Ammon's horn (tissue), 1 donor: ENCODE data around the gene NUDT7.
A peak's percentile ranks its signal among the peaks of the same experiment; 100 is the strongest.

Experiments used
- DNase-seq: peaks from one replicate; pipeline ENCODE4 v3.0.0-alpha.2; 2016; ENCODE audit warnings: low spot score

Gene NUDT7

GRCh38 chr16:77724174-77724573 is 1.9 kb downstream of the NUDT7 start:
- DNase-seq: no peak

DNA sequence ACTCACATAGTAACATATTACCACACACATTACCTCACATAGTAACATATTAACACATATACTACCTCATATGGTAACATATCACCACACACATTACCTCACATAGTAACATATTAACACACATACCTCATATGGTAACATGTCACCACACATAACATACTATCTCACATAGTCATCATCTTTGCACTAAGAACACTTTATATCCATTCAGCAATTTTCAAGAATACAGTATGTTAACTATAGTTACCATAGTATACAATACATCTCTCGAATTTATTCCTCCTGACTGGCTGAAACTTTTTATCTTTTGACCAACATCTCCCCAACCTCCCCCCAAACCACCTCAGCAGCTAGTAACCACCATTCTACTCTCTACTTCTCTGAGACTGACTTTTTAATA is 7.6 kb downstream of the NUDT7 start:
- DNase-seq: no peak

GRCh38 chr16:77732241-77732946 is 10.1 kb downstream of the NUDT7 start:
- no peak for DNase-seq

DNA sequence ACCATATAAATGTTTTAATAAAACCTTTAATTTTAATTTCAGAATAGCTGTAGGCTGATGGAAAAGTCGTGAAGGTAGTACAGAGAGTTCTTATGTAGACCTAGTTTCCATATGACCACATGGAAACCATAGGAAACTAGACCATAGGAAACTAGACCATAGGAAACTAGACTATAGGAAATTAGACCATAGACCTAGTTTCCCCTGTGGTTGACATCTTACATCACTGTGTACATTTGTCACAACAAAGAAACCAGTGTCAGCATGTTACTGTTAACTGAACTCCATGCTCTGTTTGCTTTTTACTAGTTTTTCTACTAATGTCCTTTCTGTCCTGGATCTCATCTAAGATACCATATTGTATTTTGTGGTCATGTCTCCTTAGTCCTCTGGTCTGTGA is 14.6 kb downstream of the NUDT7 start:
- no peak for DNase-seq

- DNase-seq: no peak
These were observed 16.6 kb downstream of the NUDT7 start for GRCh38 chr16:77738706-77739558.

DNA sequence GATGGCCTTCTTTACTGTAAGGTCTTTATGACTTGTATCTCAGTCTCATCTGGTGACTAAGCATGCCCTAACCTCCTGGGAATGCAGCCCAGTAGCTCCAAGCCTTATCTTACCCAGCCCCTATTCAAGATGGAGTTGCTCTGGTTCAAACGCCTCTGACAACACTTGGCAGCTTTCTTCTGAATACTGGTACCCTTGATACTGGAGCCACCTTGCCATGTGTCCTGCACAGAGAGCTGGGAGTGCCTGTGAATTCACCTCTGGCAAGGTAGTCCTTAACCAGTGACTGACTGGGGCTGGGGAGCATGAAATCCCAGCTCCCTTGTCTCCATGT is 17.2 kb downstream of the NUDT7 start:
- DNase-seq: no peak

GRCh38 chr16:77744141-77744540 is 21.8 kb downstream of the NUDT7 start:
- no peak for DNase-seq

DNA sequence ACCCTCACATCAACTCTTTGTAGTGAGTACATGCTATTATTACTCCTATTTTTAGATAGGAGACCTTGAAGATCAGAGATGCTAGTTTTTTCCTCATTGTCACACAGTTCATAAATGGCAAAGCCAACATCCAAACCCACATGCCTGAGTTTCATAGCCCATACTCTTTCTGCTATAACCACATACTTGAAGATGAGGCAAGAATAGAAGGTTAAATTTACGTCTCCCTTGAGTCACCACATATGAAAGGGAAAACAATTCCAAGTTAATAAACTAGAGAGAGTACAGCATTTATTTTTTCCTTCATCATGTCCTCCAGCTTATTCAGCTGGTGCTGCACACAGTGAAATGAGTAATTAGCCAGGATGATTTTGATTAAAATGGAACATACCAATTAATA is 23.7 kb downstream of the NUDT7 start:
- DNase-seq: no peak

- no peak for DNase-seq
These were observed 26.2 kb downstream of the NUDT7 start for GRCh38 chr16:77748421-77749005.

- no peak for DNase-seq
These were observed 27.1 kb downstream of the NUDT7 start for GRCh38 chr16:77749415-77749814.

GRCh38 chr16:77758046-77758445 is 35.7 kb downstream of the NUDT7 start:
- DNase-seq: peak; percentile 3

DNA sequence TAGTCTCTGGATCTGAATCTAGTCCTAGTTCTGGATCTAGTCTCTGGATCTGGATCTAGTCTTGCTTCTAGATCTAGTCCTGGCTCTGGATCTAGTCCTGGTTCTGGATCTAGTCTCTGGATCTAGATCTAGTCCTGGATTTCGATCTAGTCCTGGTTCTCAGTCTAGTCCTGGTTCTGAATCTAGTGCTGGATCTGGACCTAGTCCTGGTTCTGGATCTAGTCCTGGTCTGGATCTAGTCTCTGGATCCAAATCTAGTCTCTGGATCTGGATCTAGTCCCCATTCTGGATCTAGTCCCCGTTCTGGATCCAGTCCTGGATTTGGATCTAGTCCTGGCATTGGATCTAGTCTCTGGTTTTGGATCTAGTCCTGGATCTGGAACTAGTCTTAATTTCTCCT is 36.2 kb downstream of the NUDT7 start:
- no peak for DNase-seq

GRCh38 chr16:77759201-77759600 is 36.9 kb downstream of the NUDT7 start:
- no peak for DNase-seq

- DNase-seq: no peak
These were observed 37.5 kb downstream of the NUDT7 start for GRCh38 chr16:77759821-77760220.

DNA sequence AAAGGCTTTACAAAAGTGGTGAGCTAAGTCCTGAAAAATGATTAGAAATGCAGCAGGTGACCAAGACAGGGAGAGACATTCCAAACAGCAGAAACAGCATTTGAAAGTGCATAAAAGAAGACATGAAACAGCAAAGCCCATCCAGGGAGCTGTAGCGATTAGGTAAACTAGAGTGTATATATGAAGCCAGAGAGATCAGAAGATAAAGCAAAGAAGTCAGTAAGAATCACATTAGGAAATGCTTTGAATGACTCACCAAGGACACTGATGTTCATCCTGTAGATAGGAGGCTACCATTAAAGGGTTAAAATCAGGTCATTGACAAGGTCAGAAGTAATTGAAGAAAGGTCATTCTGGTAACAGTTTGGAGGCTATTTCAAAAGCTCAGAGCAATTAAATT is 38.5 kb downstream of the NUDT7 start:
- no peak for DNase-seq

- DNase-seq: no peak
These were observed 38.9 kb downstream of the NUDT7 start for GRCh38 chr16:77761204-77761603.

GRCh38 chr16:77762262-77762661 is 39.9 kb downstream of the NUDT7 start:
- DNase-seq: no peak

GRCh38 chr16:77763994-77764393 is 41.7 kb downstream of the NUDT7 start:
- no peak for DNase-seq

- DNase-seq: no peak
These were observed 44.9 kb downstream of the NUDT7 start for GRCh38 chr16:77767211-77767610.

DNA sequence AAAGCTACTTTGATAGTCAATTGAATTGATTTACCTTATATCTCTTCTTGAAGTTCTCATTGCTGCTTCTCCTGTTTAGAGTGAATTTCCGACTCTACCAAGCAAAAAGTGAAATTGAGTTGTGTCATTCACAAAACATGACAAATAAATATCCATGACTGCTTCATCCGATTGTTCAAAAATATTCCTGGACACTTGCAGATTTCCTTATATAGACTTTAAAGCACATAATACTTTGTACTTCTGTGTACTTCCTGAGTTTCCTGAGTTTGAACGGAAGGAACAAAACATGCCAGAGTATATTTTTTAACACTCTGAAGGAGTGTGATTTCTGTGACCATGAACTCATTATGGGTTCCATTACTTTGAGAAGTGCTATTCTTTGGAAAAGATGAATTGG is 45.5 kb downstream of the NUDT7 start:
- no peak for DNase-seq

GRCh38 chr16:77775911-77776909 is 53.9 kb downstream of the NUDT7 start:
- DNase-seq: peak; percentile 28

DNA sequence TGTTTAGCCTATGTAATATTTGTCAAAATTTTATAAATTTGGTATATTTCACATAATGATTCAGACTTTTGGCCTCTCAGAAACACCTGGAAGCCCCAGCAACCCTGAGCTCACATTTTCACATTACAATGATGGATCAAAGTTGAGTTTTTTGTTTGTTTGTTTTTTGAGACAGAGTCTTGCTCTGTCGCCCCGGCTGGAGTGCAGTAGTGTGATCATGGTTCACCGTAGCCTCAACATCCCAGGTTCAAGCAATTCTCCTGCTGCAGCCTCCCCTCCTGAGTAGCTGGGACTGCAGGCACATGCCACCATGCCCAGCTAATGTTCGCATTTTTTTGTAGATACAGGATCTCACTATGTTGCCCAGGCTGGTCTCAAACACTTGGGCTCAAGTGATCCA is 55.4 kb downstream of the NUDT7 start:
- DNase-seq: no peak
